Lung (tissue), 12 donors: ENCODE data around the gene SLC25A33. TPM values are rescaled to one million over a fixed set of nuclear protein-coding genes. Genes with fewer than 3 reads are reported as not detected.
"Not testable (repeated sequence)": the region's sequence is repeated elsewhere in the genome, so short reads cannot be mapped to it uniquely, and the experiment has no call there.

Experiments used
- ATAC-seq: fragments of 200-7000 bp; cut with Tn5 transposase; one replicate; pipeline ENCODE4 v1.9.1; 2020; ENCODE audit warnings: moderate number of reproducible peaks; ENCODE audit not compliant: insufficient read depth, low FRiP score
- DNase-seq, 3 donors: peaks; one replicate each; pipeline ENCODE4 v3.0.0-alpha.2; 2013 to 2017
- H3K27ac ChIP-seq, 2 donors: one replicate each; pipeline ENCODE4 v1.5.1; 2013; ENCODE audit warnings: mild to moderate bottlenecking in 2 of 2, moderate library complexity in 2 of 2, control low read depth in 1 of 2, inconsistent platforms in 1 of 2, low read depth in 1 of 2, low read length in 1 of 2
- H3K27me3 ChIP-seq, 3 donors: one replicate each; pipeline ENCODE4 v1.5.1; 2013; ENCODE audit warnings: low read length in 2 of 3; ENCODE audit not compliant: control insufficient read depth in 3 of 3, insufficient read depth in 3 of 3
- H3K36me3 ChIP-seq, 4 donors: one replicate each; pipeline ENCODE4 v1.5.1; 2013; ENCODE audit warnings: low read length in 4 of 4, mild to moderate bottlenecking in 1 of 4, moderate library complexity in 1 of 4; ENCODE audit not compliant: control insufficient read depth in 4 of 4, insufficient read depth in 4 of 4
- H3K4me1 ChIP-seq, 5 donors: one replicate each; pipeline ENCODE4 v1.5.1; 2013; ENCODE audit warnings: low read length in 5 of 5, mild to moderate bottlenecking in 2 of 5, moderate library complexity in 1 of 5; ENCODE audit not compliant: control insufficient read depth in 5 of 5, insufficient read depth in 5 of 5
- H3K4me3 ChIP-seq: one replicate; pipeline ENCODE4 v1.5.1; 2013; ENCODE audit warnings: mild to moderate bottlenecking, control low read depth, moderate library complexity
- H3K9ac ChIP-seq, 2 donors: one replicate each; pipeline ENCODE4 v1.5.1; 2013; ENCODE audit warnings: low read length in 2 of 2, control low read depth in 1 of 2; ENCODE audit not compliant: insufficient read depth in 1 of 2
- H3K9me3 ChIP-seq, 4 donors: one replicate each; pipeline ENCODE4 v1.5.1; 2013; ENCODE audit warnings: low read length in 3 of 4, mild to moderate bottlenecking in 1 of 4, moderate library complexity in 1 of 4; ENCODE audit not compliant: control insufficient read depth in 4 of 4, insufficient read depth in 3 of 4
- WGBS, 2 donors: extraction: QIAGEN DNeasy Blood & Tissue Kit; methylation state at CpG; one replicate each; pipeline ENCODE4 v1.1.7; 2013; 5-methylcytosine and 5-hydroxymethylcytosine counted together
- polyA plus RNA-seq, 2 donors: library from polyadenylated mRNA; stranded (reverse); fragments of 200-250 nt; gene quantifications; one replicate each; pipeline ENCODE4 v1.2.1, GENCODE V29; 2013
- total RNA-seq, 2 donors: library from RNA; depleted of rRNA in 1 of 2; stranded (reverse); fragments of >200 nt in 1 of 2; gene quantifications; one replicate each; pipeline ENCODE4 v1.2.1, GENCODE V29; 2014 to 2021
- TF ChIP-seq, protein P1 (sequence below): IDR thresholded peaks from 2 replicates; pipeline ENCODE4 v1.5.1; 2012; ENCODE audit warnings: mild to moderate bottlenecking; ENCODE audit errors: control extremely low read depth, extremely low read depth
- donor health status: control.
- donor health status: control.
- donor health status: Bipolar disorder and iron deficiency.
- donor health status: healthy.
- donor health status: DM: yes; HTN: yes; CAD: no.

Gene SLC25A33
- total and polyA plus RNA-seq, 4 donors: 3.2 to 5.2 (median 4.5) TPM

- H3K27me3 ChIP-seq: no peaks in the 10 kb centered on the region
These were observed 30.0 kb downstream of the SLC25A33 start for GRCh38 chr1:9569267-9569666.

GRCh38 chr1:9570886-9571529, 31.7 kb downstream of the SLC25A33 start:
- H3K27me3 ChIP-seq: not testable (repeated sequence)

More at GRCh38 chr1:9569267-9569666, 30.0 kb downstream of the SLC25A33 start:
- DNase-seq (no peak), ATAC-seq (no peak)
- H3K9me3 ChIP-seq: no peaks in the 10 kb centered on the region
- 85 to 96% methylated on average over 1 of the region's 1 CpG for WGBS, 2 donors
- H3K36me3 ChIP-seq: peaks cover 0 to 6% (median 2%) of the 10 kb centered on the region in 4 donors
- H3K9ac ChIP-seq: no peak overlapping the region
- H3K4me1 ChIP-seq: no peaks in the 10 kb centered on the region
- H3K4me3 ChIP-seq: no peak overlapping the region
- TF ChIP-seq, protein P1, sequence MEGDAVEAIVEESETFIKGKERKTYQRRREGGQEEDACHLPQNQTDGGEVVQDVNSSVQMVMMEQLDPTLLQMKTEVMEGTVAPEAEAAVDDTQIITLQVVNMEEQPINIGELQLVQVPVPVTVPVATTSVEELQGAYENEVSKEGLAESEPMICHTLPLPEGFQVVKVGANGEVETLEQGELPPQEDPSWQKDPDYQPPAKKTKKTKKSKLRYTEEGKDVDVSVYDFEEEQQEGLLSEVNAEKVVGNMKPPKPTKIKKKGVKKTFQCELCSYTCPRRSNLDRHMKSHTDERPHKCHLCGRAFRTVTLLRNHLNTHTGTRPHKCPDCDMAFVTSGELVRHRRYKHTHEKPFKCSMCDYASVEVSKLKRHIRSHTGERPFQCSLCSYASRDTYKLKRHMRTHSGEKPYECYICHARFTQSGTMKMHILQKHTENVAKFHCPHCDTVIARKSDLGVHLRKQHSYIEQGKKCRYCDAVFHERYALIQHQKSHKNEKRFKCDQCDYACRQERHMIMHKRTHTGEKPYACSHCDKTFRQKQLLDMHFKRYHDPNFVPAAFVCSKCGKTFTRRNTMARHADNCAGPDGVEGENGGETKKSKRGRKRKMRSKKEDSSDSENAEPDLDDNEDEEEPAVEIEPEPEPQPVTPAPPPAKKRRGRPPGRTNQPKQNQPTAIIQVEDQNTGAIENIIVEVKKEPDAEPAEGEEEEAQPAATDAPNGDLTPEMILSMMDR: no peak
- no peak overlapping the region for H3K27ac ChIP-seq

GRCh38 chr1:9573723-9574122, 34.5 kb downstream of the SLC25A33 start:
- H3K4me3 ChIP-seq: no peak overlapping the region
- no peaks in the 10 kb centered on the region for H3K9me3 ChIP-seq
- TF ChIP-seq, protein P1: no peak
- no peaks in the 10 kb centered on the region for H3K27me3 ChIP-seq
- WGBS, 2 donors: 77 to 82% methylated on average over 2 of the region's 2 CpGs
- ATAC-seq: no peak
- no peak overlapping the region for H3K27ac ChIP-seq
- peak; percentile 33 to 68 (median 68) for DNase-seq
- H3K9ac ChIP-seq: no peak overlapping the region
- peaks cover 0 to 11% (median 6%) of the 10 kb centered on the region in 4 donors for H3K36me3 ChIP-seq
- H3K4me1 ChIP-seq: no peaks in the 10 kb centered on the region

More at GRCh38 chr1:9570886-9571529, 31.7 kb downstream of the SLC25A33 start:
- not testable (repeated sequence) for DNase-seq, H3K9me3 ChIP-seq, H3K4me1 ChIP-seq, H3K9ac ChIP-seq, H3K36me3 ChIP-seq, H3K4me3 ChIP-seq, ATAC-seq, H3K27ac ChIP-seq
- WGBS, 2 donors: 76 to 82% methylated on average over 16 of the region's 16 CpGs

GRCh38 chr1:9575486-9575885, 36.2 kb downstream of the SLC25A33 start:
- WGBS, 2 donors: 91% methylated on average over 6 of the region's 6 CpGs

More at GRCh38 chr1:9575486-9575885, 36.2 kb downstream of the SLC25A33 start:
- Histone ChIP-seq H3K27me3 (no peaks in the 10 kb centered on the region), H3K36me3 (peaks cover 0 to 22% (median 7%) of the 10 kb centered on the region in 4 donors), H3K4me3 (no peak overlapping the region), H3K27ac (no peak overlapping the region), H3K4me1 (no peaks in the 10 kb centered on the region), H3K9ac (no peak overlapping the region), H3K9me3 (no peaks in the 10 kb centered on the region)
- TF ChIP-seq, protein P1: no peak
- ATAC-seq: no peak
- DNase-seq: no peak
